GM12864 (cell line): ENCODE data around the gene HK3.

Experiments used
- DNase-seq: peaks from one replicate; pipeline ENCODE4 v3.0.0-alpha.2; 2011; ENCODE audit warnings: low read depth
- H3K4me3 ChIP-seq: 2 replicates; pipeline ENCODE4 v1.5.1; 2011; ENCODE audit warnings: mild to moderate bottlenecking, low read depth, low read length, control low read depth
- TF ChIP-seq, protein P1 (sequence below): IDR thresholded peaks from 2 replicates; pipeline ENCODE4 v1.5.1; 2011; ENCODE audit warnings: low read depth, mild to moderate bottlenecking, moderate library complexity, low read length, control low read depth, inconsistent platforms; ENCODE audit errors: missing control alignments

HK3 gene, protein sequence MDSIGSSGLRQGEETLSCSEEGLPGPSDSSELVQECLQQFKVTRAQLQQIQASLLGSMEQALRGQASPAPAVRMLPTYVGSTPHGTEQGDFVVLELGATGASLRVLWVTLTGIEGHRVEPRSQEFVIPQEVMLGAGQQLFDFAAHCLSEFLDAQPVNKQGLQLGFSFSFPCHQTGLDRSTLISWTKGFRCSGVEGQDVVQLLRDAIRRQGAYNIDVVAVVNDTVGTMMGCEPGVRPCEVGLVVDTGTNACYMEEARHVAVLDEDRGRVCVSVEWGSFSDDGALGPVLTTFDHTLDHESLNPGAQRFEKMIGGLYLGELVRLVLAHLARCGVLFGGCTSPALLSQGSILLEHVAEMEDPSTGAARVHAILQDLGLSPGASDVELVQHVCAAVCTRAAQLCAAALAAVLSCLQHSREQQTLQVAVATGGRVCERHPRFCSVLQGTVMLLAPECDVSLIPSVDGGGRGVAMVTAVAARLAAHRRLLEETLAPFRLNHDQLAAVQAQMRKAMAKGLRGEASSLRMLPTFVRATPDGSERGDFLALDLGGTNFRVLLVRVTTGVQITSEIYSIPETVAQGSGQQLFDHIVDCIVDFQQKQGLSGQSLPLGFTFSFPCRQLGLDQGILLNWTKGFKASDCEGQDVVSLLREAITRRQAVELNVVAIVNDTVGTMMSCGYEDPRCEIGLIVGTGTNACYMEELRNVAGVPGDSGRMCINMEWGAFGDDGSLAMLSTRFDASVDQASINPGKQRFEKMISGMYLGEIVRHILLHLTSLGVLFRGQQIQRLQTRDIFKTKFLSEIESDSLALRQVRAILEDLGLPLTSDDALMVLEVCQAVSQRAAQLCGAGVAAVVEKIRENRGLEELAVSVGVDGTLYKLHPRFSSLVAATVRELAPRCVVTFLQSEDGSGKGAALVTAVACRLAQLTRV

DNA sequence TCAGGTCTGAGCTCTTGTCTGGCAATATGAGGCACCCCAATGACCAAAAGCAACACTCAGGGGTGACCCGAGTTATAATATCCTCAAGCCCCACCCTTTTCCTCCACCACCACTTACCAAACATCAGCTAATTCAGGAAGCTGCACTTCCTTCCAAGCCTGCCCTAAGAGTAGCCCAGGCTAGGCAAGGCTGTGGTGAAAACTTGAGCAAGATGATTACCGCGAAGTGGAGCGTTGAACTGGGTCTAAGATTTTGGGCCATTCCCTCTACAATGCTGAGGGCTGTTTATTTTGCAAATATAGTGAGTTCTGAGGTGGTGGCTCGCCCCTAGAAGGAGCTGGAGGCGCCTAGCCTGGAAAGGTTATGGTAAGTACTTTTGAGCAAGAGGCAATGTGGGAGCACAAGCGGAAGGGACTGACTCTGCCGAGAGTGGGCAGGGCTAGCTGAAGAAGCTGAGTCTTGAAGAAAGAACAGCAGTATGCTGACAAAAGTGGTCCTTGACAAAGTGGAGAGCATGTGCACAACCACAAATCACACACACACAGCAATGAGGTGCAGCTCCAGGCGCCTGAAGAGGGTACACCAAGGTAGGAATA, at the start of gene HK3:
Gene HK3, minus strand, starts transcription at position 51 of the 596 bp plus-strand sequence. CDS start 3,187 bp downstream, outside the sequence.
- TF ChIP-seq, protein P1, sequence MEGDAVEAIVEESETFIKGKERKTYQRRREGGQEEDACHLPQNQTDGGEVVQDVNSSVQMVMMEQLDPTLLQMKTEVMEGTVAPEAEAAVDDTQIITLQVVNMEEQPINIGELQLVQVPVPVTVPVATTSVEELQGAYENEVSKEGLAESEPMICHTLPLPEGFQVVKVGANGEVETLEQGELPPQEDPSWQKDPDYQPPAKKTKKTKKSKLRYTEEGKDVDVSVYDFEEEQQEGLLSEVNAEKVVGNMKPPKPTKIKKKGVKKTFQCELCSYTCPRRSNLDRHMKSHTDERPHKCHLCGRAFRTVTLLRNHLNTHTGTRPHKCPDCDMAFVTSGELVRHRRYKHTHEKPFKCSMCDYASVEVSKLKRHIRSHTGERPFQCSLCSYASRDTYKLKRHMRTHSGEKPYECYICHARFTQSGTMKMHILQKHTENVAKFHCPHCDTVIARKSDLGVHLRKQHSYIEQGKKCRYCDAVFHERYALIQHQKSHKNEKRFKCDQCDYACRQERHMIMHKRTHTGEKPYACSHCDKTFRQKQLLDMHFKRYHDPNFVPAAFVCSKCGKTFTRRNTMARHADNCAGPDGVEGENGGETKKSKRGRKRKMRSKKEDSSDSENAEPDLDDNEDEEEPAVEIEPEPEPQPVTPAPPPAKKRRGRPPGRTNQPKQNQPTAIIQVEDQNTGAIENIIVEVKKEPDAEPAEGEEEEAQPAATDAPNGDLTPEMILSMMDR: no peak
- H3K4me3 ChIP-seq: no peak within 1 kb of the TSS
- DNase-seq: no peak

DNA sequence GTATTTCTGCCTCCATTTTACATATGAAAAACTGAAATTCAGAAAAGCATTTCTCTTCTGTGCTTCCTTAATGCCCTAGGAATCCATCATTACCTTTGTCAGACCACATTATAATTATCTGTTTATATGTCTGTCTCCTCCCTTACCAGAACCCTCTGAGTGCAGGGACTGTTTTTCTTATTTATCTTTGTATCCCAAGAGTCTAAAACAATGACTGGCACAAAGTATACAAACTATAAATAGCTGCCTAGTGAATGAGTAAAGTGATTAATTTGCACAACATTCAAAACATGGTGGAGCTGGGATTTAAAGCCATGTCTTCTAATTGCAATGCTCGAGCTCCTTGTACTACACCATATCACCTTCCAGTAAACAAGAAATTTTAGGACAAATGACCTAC, 49.3 kb upstream of the HK3 start:
- TF ChIP-seq, protein P1: no peak
- DNase-seq: no peak
- H3K4me3 ChIP-seq: no peak overlapping the region

GRCh38 chr5:176947847-176948246, 48.7 kb upstream of the HK3 start:
- no peak overlapping the region for H3K4me3 ChIP-seq
- DNase-seq: no peak

DNA sequence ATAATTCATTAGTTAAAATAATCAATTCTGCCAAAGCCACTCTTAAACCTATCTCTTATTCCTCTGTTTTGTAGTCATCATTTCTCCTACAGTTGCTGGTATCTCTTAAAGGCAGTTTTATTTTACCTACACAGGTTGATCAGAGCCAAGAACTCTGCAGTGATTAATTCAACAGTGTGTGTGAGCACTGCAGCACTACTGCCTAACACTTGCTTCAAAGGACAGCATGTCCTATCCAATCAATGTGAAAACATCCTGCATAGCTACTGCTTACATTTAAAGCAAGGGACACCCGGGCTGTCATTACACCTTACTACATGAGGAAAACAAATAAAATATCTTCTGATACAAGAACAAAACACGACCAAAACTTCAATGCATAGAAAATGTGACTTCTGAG, 45.1 kb upstream of the HK3 start:
- H3K4me3 ChIP-seq: no peak overlapping the region
- TF ChIP-seq, protein P1: no peak
- no peak for DNase-seq

More at GRCh38 chr5:176947847-176948246, 48.7 kb upstream of the HK3 start:
- TF ChIP-seq, protein P1: no peak

- no peak for DNase-seq
- H3K4me3 ChIP-seq: no peak overlapping the region
- TF ChIP-seq, protein P1: no peak
Measured at GRCh38 chr5:176943816-176944215, 44.7 kb upstream of the HK3 start.

DNA sequence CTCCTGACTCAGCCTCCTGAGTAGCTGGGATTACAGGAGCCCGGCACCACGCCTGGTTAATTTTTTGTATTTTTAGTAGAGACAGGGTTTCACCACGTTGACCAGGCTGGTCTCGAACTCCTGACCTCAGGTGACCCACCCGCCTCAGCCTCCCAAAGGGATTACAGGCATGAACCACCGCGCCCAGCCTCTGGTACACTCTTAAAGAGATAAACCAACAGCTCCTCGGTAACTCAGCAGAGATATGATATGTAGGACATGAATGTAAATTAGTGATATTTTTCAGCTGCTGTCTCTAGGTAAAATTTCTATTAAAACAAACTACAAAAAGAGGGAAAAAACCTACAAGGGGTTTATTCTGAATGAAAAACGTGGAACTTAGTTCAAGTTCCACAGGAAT, 42.8 kb upstream of the HK3 start:
- H3K4me3 ChIP-seq: no peak overlapping the region
- TF ChIP-seq, protein P1: no peak
- DNase-seq: no peak
